ENCODE results near the gene NPPB.

DNA sequence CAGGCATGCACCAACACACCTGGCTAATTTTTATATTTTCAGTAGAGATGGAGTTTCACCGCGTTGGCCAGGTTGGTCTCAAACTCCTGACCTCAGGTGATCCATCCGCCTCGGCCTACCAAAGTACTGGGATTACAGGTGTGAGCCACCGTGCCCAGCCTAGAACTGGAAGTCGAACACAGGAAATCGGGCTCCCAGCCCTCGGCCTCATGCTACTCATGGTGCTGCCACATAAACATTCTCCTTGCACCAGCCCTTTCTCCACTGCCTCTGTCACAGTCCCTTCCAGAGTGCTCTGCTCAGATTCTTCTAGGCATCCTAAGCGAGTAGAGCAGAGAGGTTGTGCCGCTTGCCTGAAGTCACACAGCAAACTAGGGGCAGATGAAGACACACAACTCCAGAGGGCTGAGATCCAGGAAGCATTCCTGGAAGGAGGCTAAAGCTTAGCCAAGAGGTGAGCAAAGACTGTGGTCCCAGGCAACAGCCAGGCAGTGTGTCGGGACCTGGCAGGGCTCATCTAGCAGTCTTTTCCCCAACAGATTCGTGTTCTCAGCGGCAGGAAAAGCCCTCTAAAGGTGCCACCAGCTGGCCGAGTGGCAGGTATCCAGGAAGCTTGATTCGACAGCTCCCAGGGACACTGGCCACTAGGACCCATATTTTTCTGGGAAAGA, 29.6 kb upstream of the NPPB start:
- TF ChIP-seq, protein P1, sequence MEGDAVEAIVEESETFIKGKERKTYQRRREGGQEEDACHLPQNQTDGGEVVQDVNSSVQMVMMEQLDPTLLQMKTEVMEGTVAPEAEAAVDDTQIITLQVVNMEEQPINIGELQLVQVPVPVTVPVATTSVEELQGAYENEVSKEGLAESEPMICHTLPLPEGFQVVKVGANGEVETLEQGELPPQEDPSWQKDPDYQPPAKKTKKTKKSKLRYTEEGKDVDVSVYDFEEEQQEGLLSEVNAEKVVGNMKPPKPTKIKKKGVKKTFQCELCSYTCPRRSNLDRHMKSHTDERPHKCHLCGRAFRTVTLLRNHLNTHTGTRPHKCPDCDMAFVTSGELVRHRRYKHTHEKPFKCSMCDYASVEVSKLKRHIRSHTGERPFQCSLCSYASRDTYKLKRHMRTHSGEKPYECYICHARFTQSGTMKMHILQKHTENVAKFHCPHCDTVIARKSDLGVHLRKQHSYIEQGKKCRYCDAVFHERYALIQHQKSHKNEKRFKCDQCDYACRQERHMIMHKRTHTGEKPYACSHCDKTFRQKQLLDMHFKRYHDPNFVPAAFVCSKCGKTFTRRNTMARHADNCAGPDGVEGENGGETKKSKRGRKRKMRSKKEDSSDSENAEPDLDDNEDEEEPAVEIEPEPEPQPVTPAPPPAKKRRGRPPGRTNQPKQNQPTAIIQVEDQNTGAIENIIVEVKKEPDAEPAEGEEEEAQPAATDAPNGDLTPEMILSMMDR (conservative IDR thresholded peaks at IDR 0.05): no peak
- TF ChIP-seq ZFX (IDR thresholded peaks at IDR 0.05): no peak
